PC-3 (cell line): ENCODE data around the gene NFKB1. TPM values are rescaled to one million over a fixed set of nuclear protein-coding genes. Genes with fewer than 3 reads are reported as not detected.

Source experiments
- ATAC-seq: fragments of 200-7000 bp; cut with Tn5 transposase; 2 replicates; pipeline ENCODE4 v1.9.1; 2020; ENCODE audit warnings: mild to moderate bottlenecking, moderate library complexity
- BruUV-seq: library from RNA; stranded (reverse); fragments of 400-500 nt; replicated peaks from 2 replicates; lab custom pipeline; 2021; lab: Mats Ljungman, UMichigan
- CTCF ChIA-PET: fragments of 300-600 bp; sonication (Branson Sonifier 250); formaldehyde crosslinking; loops from one replicate; lab custom pipeline; 2022; ENCODE audit warnings: antibody characterized with exemption; lab: Charles Lee
- POLR2A ChIA-PET: fragments of 300-600 bp; sonication (Branson Sonifier 250); formaldehyde crosslinking; loops from one replicate; lab custom pipeline; 2022; ENCODE audit warnings: antibody characterized with exemption; ENCODE audit not compliant: unreplicated experiment; lab: Charles Lee
- DNase-seq: peaks from one replicate; pipeline ENCODE4 v3.0.0-alpha.2; 2015
- H2AFZ ChIP-seq: fragments of 300-600 bp; sonication (generic); 2 replicates; pipeline ENCODE4 v1.6.0; 2016; ENCODE audit warnings: antibody characterized with exemption, low read length
- H3F3A ChIP-seq: fragments of 300-600 bp; sonication (generic); one replicate; pipeline ENCODE4 v1.6.0; 2017; ENCODE audit warnings: antibody characterized with exemption, low read length, control low read depth, mild to moderate bottlenecking; ENCODE audit not compliant: unreplicated experiment
- H3K27ac ChIP-seq: fragments of 300-600 bp; sonication (generic); 2 replicates; pipeline ENCODE4 v1.5.1; 2016; ENCODE audit warnings: mild to moderate bottlenecking, low read length
- H3K27me3 ChIP-seq: fragments of 300-600 bp; sonication (generic); 2 replicates; pipeline ENCODE4 v1.6.1; 2016; ENCODE audit warnings: low read length, mixed read lengths
- H3K36me3 ChIP-seq: fragments of 300-600 bp; sonication (generic); 2 replicates; pipeline ENCODE4 v1.6.1; 2016; ENCODE audit warnings: low read depth, mixed run types, low read length, mixed read lengths
- H3K4me1 ChIP-seq: fragments of 300-600 bp; sonication (generic); 2 replicates; pipeline ENCODE4 v1.5.1; 2016; ENCODE audit warnings: low read length; ENCODE audit not compliant: insufficient read depth
- H3K4me2 ChIP-seq: fragments of 300-600 bp; sonication (generic); 2 replicates; pipeline ENCODE4 v1.6.0; 2016; ENCODE audit warnings: low read length
- H3K4me3 ChIP-seq: fragments of 300-600 bp; sonication (generic); 2 replicates; pipeline ENCODE4 v1.5.1; 2016; ENCODE audit warnings: mild to moderate bottlenecking, low read length, mixed read lengths
- H3K79me2 ChIP-seq: fragments of 300-600 bp; sonication (generic); 2 replicates; pipeline ENCODE4 v1.6.1; 2017; ENCODE audit warnings: low read length, mixed read lengths
- H3K9ac ChIP-seq: fragments of 300-600 bp; sonication (generic); 2 replicates; pipeline ENCODE4 v1.6.0; 2016; ENCODE audit warnings: mild to moderate bottlenecking, low read length
- H3K9me2 ChIP-seq: fragments of 300-600 bp; sonication (generic); replicated peaks from 2 replicates; pipeline ENCODE4 v1.6.1; 2016; ENCODE audit warnings: mixed run types, low read length, mixed read lengths
- H3K9me3 ChIP-seq: fragments of 300-600 bp; sonication (generic); 2 replicates; pipeline ENCODE4 v1.6.1; 2016; ENCODE audit warnings: low read length, mixed read lengths
- H4K20me1 ChIP-seq: fragments of 300-600 bp; sonication (generic); 2 replicates; pipeline ENCODE4 v1.6.1; 2016; ENCODE audit warnings: low read length, mixed read lengths
- CTCF ChIP-seq: fragments of 300-600 bp; sonication (generic); conservative IDR thresholded peaks from 2 replicates; pipeline ENCODE4 v1.5.1; 2017; ENCODE audit warnings: antibody characterized with exemption, low read depth, mild to moderate bottlenecking, low read length
- EZH2 ChIP-seq: fragments of 300-600 bp; sonication (generic); IDR thresholded peaks from one replicate; pipeline ENCODE4 v1.6.1; 2017; ENCODE audit warnings: antibody characterized with exemption, mild to moderate bottlenecking, low read length; ENCODE audit not compliant: unreplicated experiment
- EZH2phosphoT487 ChIP-seq: fragments of 300-600 bp; sonication (generic); IDR thresholded peaks from 2 replicates; pipeline ENCODE4 v1.6.1; 2018; ENCODE audit warnings: mild to moderate bottlenecking, antibody characterized with exemption, low read length, borderline replicate concordance
- intact Hi-C: fragments of 100-400 bp; cut with micrococcal nuclease; formaldehyde crosslinking; loops from 2 replicates; pipeline ENCODE4 v1.9.0; 2023
- total RNA-seq: library from RNA; depleted of rRNA; stranded (reverse); fragments of >200 nt; gene quantifications from 2 replicates; pipeline ENCODE4 v1.2.3, GENCODE V29; 2014

The NFKB1 gene
- total RNA-seq, 1 experiment from 2014 or later: 22.2 TPM

- no peak for DNase-seq
- Histone ChIP-seq H3K79me2 (no peaks in the 10 kb centered on the region), H3K4me2 (no peak overlapping the region), H3K4me1 (peaks cover 37% of the 10 kb centered on the region), H2AFZ (no peak overlapping the region), H3K27me3 (no peaks in the 10 kb centered on the region), H3K9me3 (no peaks in the 10 kb centered on the region), H3K9me2 (no peaks in the 10 kb centered on the region), H3K4me3 (no peak overlapping the region), H3K36me3 (no peaks in the 10 kb centered on the region), H3F3A (peaks cover 6% of the 10 kb centered on the region), H3K27ac (no peak overlapping the region), H4K20me1 (no peaks in the 10 kb centered on the region), H3K9ac (no peak overlapping the region)
- BruUV-seq: no TSS peak
- no peak for TF ChIP-seq CTCF
- TF ChIP-seq EZH2: no peak
- TF ChIP-seq EZH2phosphoT487: no peak
- ChIA-PET CTCF (no interaction called here), POLR2A (no interaction called here)
- no peak for ATAC-seq
- intact Hi-C loops: no loop called here
Observed at GRCh38 chr4:102632241-102633065, 131.3 kb downstream of the NFKB1 start.

- no TSS peak for BruUV-seq
- Histone ChIP-seq H3K79me2 (no peaks in the 10 kb centered on the region), H3K9me3 (no peaks in the 10 kb centered on the region), H2AFZ (no peak overlapping the region), H3F3A (peaks cover 4% of the 10 kb centered on the region), H3K9ac (no peak overlapping the region), H3K4me3 (no peak overlapping the region), H3K9me2 (no peaks in the 10 kb centered on the region), H3K4me2 (no peak overlapping the region), H3K27me3 (no peaks in the 10 kb centered on the region), H3K27ac (no peak overlapping the region), H4K20me1 (no peaks in the 10 kb centered on the region), H3K36me3 (no peaks in the 10 kb centered on the region), H3K4me1 (peaks cover 32% of the 10 kb centered on the region)
- ChIA-PET POLR2A (no interaction called here), CTCF (no interaction called here)
- no peak for TF ChIP-seq EZH2
- TF ChIP-seq EZH2phosphoT487: no peak
- TF ChIP-seq CTCF: no peak
- no peak for ATAC-seq
- intact Hi-C loops: no loop called here
- no peak for DNase-seq
Observed at GRCh38 chr4:102633100-102633499, 131.9 kb downstream of the NFKB1 start.

- POLR2A ChIA-PET: interaction anchor here (0.6 kb wide), 1 partner anchor 1985 kb away, joined by 3 read pairs; no protein-coding TSS in a partner anchor
- intact Hi-C loops: no loop called here
Observed at GRCh38 chr4:102637391-102637790, 136.2 kb downstream of the NFKB1 start.

More at GRCh38 chr4:102637391-102637790, 136.2 kb downstream of the NFKB1 start:
- ATAC-seq (no peak), DNase-seq (no peak)
- BruUV-seq: no TSS peak
- H3K9me2 ChIP-seq: no peaks in the 10 kb centered on the region
- no peak overlapping the region for H3K4me3 ChIP-seq
- H3K36me3 ChIP-seq: no peaks in the 10 kb centered on the region
- no peaks in the 10 kb centered on the region for H3K9me3 ChIP-seq
- no peaks in the 10 kb centered on the region for H3F3A ChIP-seq
- TF ChIP-seq CTCF: no peak
- no peak for TF ChIP-seq EZH2
- TF ChIP-seq EZH2phosphoT487: no peak
- H4K20me1 ChIP-seq: no peaks in the 10 kb centered on the region
- peaks cover 18% of the 10 kb centered on the region for H3K4me1 ChIP-seq
- H2AFZ ChIP-seq: no peak overlapping the region
- CTCF ChIA-PET: no interaction called here
- H3K9ac ChIP-seq: no peak overlapping the region
- no peak overlapping the region for H3K27ac ChIP-seq
- no peaks in the 10 kb centered on the region for H3K79me2 ChIP-seq
- no peaks in the 10 kb centered on the region for H3K27me3 ChIP-seq
- no peak overlapping the region for H3K4me2 ChIP-seq
